ENCODE measurements around the gene CCDC34.

CCDC34 gene

DNA sequence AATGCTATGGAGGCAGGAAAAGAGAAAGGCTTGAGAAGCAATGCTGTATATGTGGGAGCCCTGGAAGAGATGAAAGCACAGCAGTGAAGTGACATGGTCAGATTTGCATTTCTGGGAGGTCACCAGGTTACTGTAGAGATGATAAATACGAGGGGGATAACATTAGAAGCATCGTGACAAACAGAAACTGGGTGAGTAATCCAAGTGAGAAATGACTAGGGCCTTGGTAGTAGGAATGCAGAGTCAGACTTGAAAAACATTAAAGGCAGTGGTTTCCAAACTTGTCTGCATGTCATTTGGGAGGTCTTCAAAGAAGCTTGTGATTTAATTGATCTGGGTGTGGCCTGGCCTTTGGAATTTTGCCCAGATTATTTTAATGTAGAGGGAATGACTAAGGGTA is 43.9 kb downstream of the CCDC34 start:
- peak; percentile 64 for DNase-seq

DNA sequence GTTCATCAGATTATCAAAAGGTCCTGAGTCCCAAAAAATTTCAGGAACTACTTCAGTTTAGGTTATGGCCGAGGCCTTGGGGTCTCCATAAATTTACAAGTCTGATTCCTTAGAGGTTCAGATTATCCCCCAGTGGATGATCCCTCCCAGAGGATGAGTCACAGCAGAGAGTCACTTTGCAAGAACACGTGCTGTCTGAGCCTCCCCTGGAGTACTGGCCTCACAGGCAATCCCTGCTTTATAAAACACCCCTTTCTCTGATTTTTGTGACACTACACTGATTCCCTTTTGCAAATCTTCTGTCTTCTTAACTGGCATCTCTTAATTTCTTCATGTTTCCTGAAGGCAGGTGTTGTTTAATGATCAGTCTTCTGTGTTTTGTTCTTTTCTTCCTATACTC is 45.3 kb downstream of the CCDC34 start:
- DNase-seq = peak; percentile 71

GRCh38 chr11:27315836-27316235 is 47.2 kb downstream of the CCDC34 start:
- no peak for DNase-seq

GRCh38 chr11:27313157-27313821 is 49.7 kb downstream of the CCDC34 start:
- peak; percentile 42 for DNase-seq

DNA sequence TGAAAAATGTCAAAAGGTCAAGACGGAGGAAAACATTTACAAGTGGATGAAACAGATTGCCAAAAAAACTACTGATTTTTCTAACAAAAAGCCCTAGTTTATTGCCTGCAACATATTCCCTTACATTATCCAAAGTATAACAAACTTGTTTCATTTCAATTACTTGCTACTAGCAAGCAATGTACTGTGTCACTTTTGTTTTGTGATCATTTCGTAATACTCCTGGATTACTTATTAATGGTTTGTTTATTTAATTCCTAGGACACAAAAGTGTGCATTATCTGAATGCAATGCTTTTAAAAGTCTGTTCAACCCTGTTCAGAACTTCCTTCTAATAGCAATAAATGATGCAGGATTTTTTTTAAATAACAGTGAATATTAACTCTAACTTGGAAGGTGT is 50.9 kb downstream of the CCDC34 start:
- no peak for DNase-seq

DNA sequence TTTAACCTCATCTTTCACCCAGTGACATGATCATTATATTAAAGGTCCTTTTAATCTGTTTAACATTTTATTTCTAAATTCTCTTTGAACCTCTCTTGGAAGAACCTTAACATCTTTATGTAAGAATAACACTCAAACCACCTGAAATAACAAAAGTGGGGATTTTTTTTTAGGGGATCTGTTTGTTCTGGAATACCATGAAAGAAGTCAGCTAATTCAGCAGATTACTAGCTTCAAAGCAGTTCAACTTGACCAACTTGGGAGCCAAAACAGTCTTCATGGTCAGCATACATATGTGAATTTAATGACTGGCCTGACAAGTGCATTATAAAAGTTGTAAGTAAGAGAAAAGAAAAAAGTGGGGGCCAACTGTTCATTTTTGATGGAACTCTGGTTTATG is 52.3 kb downstream of the CCDC34 start:
- DNase-seq = no peak

DNA sequence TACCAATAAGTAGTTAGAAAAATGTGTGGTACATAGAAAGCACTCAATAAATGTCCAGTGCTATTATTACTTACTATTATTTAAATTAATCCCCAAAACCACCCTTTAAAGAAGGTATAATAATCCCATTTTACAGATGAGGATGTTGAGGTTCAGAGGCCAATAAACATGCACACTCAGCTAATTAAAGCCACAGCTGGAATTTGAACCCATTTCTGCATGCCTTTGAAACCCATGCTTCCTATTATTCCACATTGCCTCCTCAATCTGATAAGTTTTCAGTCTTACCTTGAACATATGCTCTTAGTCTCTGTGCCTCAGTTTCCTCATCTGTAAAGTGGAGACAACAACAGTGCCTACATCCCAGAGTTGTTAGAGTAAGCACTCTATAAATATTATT is 52.8 kb downstream of the CCDC34 start:
- no peak for DNase-seq

- DNase-seq = no peak
These were observed 54.0 kb downstream of the CCDC34 start for GRCh38 chr11:27309046-27309445.

DNA sequence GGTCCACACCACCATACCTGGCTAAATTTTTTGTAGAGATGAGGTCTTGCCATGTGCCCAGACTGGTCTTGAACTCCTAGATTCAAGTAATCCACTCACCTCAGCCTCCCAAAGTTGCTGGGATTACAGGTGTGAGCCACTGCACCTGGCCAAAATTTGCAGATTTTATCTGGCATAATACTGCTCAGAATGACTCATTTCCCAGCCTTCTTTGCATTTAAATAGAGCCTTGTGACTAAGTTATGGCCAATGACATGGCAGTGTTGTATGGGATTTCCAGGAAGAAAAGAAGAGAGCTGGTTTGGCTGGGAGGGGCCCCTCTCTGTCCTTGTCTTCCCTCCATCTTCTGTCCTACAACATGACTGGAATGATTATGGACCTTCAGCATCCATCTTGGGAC is 55.8 kb downstream of the CCDC34 start:
- no peak for DNase-seq

DNA sequence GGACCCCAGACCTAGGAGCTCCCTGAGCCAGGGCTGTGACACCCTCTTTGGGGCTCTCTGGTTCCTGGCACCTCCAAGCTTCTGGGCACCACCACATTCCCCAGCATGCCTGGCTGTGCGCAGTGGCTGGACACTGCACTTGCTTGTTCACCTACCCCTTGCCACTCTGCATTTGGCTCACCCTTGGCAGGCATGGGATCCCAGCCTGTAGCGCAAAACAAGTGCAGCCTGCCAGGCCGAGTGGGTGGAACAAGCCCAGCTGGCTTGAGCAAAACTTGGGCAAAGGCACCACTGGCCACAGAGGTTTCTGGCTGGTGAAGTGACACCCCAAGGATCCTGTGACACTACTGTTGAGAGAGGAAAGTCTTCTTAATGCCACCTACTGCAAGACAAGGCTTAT is 57.3 kb downstream of the CCDC34 start:
- DNase-seq = no peak

- DNase-seq = no peak
These were observed 58.5 kb downstream of the CCDC34 start for GRCh38 chr11:27304514-27304913.

GRCh38 chr11:27303903-27304302 is 59.1 kb downstream of the CCDC34 start:
- DNase-seq = no peak

DNA sequence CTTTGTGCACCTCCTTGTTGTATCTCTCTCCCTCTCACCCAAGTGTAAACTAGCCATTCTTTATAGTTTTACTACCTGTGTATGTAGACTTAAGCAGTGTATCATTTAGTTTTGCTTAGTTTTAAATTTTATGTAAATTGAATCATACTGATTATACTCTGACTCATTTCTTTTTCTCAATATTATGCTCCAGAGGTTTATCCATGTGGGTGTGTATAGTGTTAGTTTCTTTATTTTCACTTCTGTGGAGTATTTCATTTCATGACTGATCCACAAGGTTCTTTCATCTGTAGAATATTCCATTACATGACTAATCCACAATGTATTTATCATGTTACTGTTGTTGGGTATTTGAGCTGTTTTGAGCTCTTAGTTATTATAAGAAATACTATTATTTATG is 62.0 kb downstream of the CCDC34 start:
- DNase-seq = no peak

- no peak for DNase-seq
These were observed 65.4 kb downstream of the CCDC34 start for GRCh38 chr11:27297616-27298015.

GRCh38 chr11:27296497-27296896 is 66.5 kb downstream of the CCDC34 start:
- DNase-seq = peak; percentile 49

GRCh38 chr11:27295928-27296327 is 67.1 kb downstream of the CCDC34 start:
- DNase-seq = no peak

DNA sequence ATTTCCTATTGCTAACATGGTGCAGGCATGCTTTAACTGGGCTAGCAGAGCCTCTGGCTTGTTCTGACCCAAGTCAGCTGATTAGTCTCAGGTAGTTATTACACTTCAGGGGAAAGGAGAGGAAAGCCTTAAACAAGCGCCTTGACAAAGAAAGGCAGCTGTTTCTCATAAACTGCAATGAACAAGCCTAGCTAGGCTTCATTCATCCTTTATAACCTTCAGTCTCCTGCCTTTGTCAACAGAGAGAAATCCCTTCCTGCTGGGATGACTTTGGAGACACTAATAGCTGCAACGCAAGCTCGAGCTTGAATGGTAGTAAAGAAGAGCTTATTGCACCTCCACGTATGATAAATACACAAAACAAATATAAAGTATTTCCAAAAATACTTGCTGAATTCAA is 68.4 kb downstream of the CCDC34 start:
- no peak for DNase-seq

GRCh38 chr11:27293515-27294417 is 69.2 kb downstream of the CCDC34 start:
- DNase-seq = peak; percentile 58

GRCh38 chr11:27292637-27293010 is 70.4 kb downstream of the CCDC34 start:
- no peak for DNase-seq

DNA sequence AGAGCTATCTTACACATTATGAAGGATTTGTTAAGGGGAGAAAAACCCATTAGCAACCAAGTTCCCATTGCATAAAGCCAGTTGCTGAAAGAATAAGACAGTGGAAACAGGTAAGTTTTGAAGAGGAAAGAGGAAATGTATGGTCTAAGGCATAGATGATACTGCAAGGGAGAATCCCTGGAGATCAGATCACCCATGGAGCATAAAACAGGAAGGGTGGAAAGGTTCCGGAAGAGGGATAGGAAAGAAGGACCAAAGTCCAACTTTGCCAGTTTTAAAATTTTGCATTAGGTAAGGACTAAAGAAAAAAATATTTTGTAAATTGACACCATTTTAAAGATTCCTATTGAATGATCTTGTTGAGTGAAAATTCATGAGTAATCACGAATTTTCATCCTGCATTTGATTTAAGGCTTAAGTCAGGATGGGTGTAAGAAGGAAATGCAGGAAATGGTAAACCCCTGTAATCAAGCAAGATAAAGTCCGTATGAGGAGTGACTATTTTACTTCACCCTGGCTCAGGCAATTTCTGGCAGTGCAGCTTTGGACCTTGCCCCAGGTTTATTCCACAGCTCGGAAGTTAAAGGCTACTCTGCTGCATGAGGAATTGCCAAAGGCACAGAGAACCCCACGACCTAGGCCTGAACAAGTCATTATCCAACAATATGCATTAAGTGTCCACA is 70.9 kb downstream of the CCDC34 start:
- no peak for DNase-seq

GRCh38 chr11:27291302-27291889 is 71.6 kb downstream of the CCDC34 start:
- no peak for DNase-seq

GRCh38 chr11:27290261-27291050 is 72.6 kb downstream of the CCDC34 start:
- no peak for DNase-seq

All from EL (cell line).